Breast epithelium (tissue), 4 donors: ENCODE measurements around the gene RFPL3. TPM values are rescaled to one million over a fixed set of nuclear protein-coding genes. Genes with fewer than 3 reads are reported as not detected.

ENCODE experiments used
- DNase-seq, 2 donors: peaks; one replicate each; pipeline ENCODE4 v3.0.0-alpha.2; 2019; ENCODE audit warnings: low spot score in 2 of 2
- H3K27ac ChIP-seq, 2 donors: fragments of 200-600 bp; sonication (generic) in 1 of 2; one replicate each; pipeline ENCODE4 v1.5.1; 2016 to 2019; ENCODE audit warnings: mild to moderate bottlenecking in 1 of 2
- H3K27me3 ChIP-seq, 2 donors: fragments of 200-600 bp; sonication (generic) in 1 of 2; one replicate each; pipeline versions ENCODE4 v1.5.1 to v1.6.0; 2017 to 2019; ENCODE audit warnings: control low read depth in 1 of 2, mild to moderate bottlenecking in 1 of 2
- H3K36me3 ChIP-seq: fragments of 200-600 bp; one replicate; pipeline ENCODE4 v1.5.1; 2019
- H3K4me1 ChIP-seq, 2 donors: fragments of 200-600 bp; sonication (generic); one replicate each; pipeline ENCODE4 v1.5.1; 2016 to 2019; ENCODE audit warnings: control low read depth in 1 of 2
- H3K4me3 ChIP-seq, 3 donors: fragments of 200-600 bp; sonication (generic); 1 replicate in 2 of 3; 2 replicates in 1 of 3; pipeline ENCODE4 v1.5.1; 2016 to 2019; ENCODE audit warnings: mild to moderate bottlenecking in 3 of 3, moderate library complexity in 2 of 3
- H3K9me3 ChIP-seq, 2 donors: fragments of 200-600 bp; sonication (generic) in 1 of 2; one replicate each; pipeline ENCODE4 v1.5.1; 2016 to 2019; ENCODE audit warnings: control low read depth in 1 of 2
- POLR2A ChIP-seq: fragments of 450-650 bp; IDR thresholded peaks from one replicate; pipeline ENCODE4 v1.6.1; 2016; ENCODE audit warnings: antibody characterized with exemption, mild to moderate bottlenecking, moderate library complexity
- POLR2AphosphoS5 ChIP-seq, 3 donors: sonication (generic); formaldehyde crosslinking; IDR thresholded peaks; one replicate each; pipeline ENCODE4 v1.6.1; 2017; ENCODE audit warnings: antibody characterized with exemption in 3 of 3
- intact Hi-C: fragments of 100-400 bp; cut with DNase I; formaldehyde crosslinking; loops from one replicate; pipeline ENCODE4 v1.15.1; 2023; ENCODE audit warnings: low total_unique reads
- total RNA-seq, 3 donors: library from RNA; depleted of rRNA; stranded (reverse); fragments of >200 nt; gene quantifications; one replicate each; pipeline ENCODE4 v1.1.0, GENCODE V29; 2016
- TF ChIP-seq, protein P1 (sequence below), 3 donors: fragments of 450-650 bp; IDR thresholded peaks; one replicate each; pipeline ENCODE4 v1.5.1; 2016 to 2017; ENCODE audit warnings: antibody characterized with exemption in 3 of 3, mild to moderate bottlenecking in 3 of 3, moderate library complexity in 3 of 3

Gene RFPL3
- total RNA-seq, 3 donors from 2014 or later = not detected

GRCh38 chr22:32338757-32339156 lies 18.9 kb upstream of the RFPL3 start:
- no peak for DNase-seq
- intact Hi-C loops = no loop called here
- Histone ChIP-seq H3K27me3 (peaks cover 0 to 16% of the 10 kb centered on the region in 2 donors), H3K9me3 (no peaks in the 10 kb centered on the region), H3K27ac (no peak overlapping the region), H3K4me3 (no peak overlapping the region), H3K4me1 (no peaks in the 10 kb centered on the region), H3K36me3 (no peaks in the 10 kb centered on the region)
- no peak for TF ChIP-seq POLR2A
- no peak for TF ChIP-seq POLR2AphosphoS5 (IDR thresholded peaks at IDR 0.05)
- TF ChIP-seq, protein P1, sequence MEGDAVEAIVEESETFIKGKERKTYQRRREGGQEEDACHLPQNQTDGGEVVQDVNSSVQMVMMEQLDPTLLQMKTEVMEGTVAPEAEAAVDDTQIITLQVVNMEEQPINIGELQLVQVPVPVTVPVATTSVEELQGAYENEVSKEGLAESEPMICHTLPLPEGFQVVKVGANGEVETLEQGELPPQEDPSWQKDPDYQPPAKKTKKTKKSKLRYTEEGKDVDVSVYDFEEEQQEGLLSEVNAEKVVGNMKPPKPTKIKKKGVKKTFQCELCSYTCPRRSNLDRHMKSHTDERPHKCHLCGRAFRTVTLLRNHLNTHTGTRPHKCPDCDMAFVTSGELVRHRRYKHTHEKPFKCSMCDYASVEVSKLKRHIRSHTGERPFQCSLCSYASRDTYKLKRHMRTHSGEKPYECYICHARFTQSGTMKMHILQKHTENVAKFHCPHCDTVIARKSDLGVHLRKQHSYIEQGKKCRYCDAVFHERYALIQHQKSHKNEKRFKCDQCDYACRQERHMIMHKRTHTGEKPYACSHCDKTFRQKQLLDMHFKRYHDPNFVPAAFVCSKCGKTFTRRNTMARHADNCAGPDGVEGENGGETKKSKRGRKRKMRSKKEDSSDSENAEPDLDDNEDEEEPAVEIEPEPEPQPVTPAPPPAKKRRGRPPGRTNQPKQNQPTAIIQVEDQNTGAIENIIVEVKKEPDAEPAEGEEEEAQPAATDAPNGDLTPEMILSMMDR (IDR thresholded peaks at IDR 0.05) = no peak

- no peaks in the 10 kb centered on the region for H3K36me3 ChIP-seq
- H3K4me1 ChIP-seq = no peaks in the 10 kb centered on the region
- no peak for DNase-seq
Observed at GRCh38 chr22:32339190-32340012, 18.3 kb upstream of the RFPL3 start.

GRCh38 chr22:32340411-32340810 lies 17.3 kb upstream of the RFPL3 start:
- H3K9me3 ChIP-seq = no peaks in the 10 kb centered on the region
- no peak for DNase-seq
- intact Hi-C loops = loop anchor here (5.0 kb wide), 1 partner anchor 1852 kb away; no protein-coding TSS in a partner anchor
- peaks cover 0 to 16% of the 10 kb centered on the region in 2 donors for H3K27me3 ChIP-seq
- no peak for TF ChIP-seq POLR2AphosphoS5 (IDR thresholded peaks at IDR 0.05)
- no peak for TF ChIP-seq POLR2A
- TF ChIP-seq, protein P1 (IDR thresholded peaks at IDR 0.05) = no peak
- no peak overlapping the region for H3K27ac ChIP-seq
- no peaks in the 10 kb centered on the region for H3K4me1 ChIP-seq
- no peaks in the 10 kb centered on the region for H3K36me3 ChIP-seq
- H3K4me3 ChIP-seq = no peak overlapping the region

More at GRCh38 chr22:32339190-32340012, 18.3 kb upstream of the RFPL3 start:
- no peak for TF ChIP-seq POLR2A
- TF ChIP-seq, protein P1 (IDR thresholded peaks at IDR 0.05) = no peak
- no peak for TF ChIP-seq POLR2AphosphoS5 (IDR thresholded peaks at IDR 0.05)
- no peak overlapping the region for H3K27ac ChIP-seq
- peaks cover 0 to 16% of the 10 kb centered on the region in 2 donors for H3K27me3 ChIP-seq
- intact Hi-C loops = loop anchor here (5.0 kb wide), 1 partner anchor 1853 kb away; no protein-coding TSS in a partner anchor
- H3K9me3 ChIP-seq = no peaks in the 10 kb centered on the region
- no peak overlapping the region for H3K4me3 ChIP-seq

DNA sequence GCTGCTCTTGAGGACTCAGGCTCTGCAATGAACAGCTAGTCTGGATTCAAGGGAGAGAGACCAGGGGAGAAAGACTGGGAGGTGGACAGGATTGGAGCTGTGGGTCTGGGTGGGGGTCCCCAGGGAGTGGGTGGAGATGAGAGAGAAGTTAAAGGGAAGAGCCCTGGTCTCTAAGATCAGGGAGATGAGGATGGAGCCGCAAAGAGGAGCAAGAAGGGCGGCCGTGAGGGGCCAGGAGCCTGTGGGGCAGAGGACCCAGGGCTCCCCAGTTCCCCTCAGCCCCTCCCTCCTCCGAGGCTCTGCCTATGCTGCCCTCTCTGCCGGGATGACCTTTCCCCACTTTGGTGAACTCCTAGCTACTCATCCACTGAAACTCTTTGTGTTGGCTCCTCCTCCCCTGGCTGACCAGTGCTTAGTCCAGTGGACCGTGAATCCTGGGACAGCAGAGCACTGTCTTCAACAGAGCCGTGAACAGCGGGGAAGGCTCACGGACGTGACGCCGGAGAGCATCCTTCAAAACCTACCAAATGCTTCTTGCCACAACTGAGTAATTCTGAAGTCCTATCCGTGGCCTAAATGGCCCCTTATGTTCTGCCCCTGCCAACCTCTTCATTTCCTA lies 16.4 kb upstream of the RFPL3 start:
- TF ChIP-seq, protein P1 (IDR thresholded peaks at IDR 0.05) = no peak
- TF ChIP-seq POLR2AphosphoS5 (IDR thresholded peaks at IDR 0.05) = no peak
- intact Hi-C loops = loop anchor here (5.0 kb wide), 1 partner anchor 1851 kb away; no protein-coding TSS in a partner anchor
- Histone ChIP-seq H3K27me3 (peaks cover 0 to 16% of the 10 kb centered on the region in 2 donors), H3K4me3 (no peak overlapping the region), H3K36me3 (no peaks in the 10 kb centered on the region), H3K9me3 (no peaks in the 10 kb centered on the region), H3K4me1 (no peaks in the 10 kb centered on the region), H3K27ac (no peak overlapping the region)
- no peak for DNase-seq

DNA sequence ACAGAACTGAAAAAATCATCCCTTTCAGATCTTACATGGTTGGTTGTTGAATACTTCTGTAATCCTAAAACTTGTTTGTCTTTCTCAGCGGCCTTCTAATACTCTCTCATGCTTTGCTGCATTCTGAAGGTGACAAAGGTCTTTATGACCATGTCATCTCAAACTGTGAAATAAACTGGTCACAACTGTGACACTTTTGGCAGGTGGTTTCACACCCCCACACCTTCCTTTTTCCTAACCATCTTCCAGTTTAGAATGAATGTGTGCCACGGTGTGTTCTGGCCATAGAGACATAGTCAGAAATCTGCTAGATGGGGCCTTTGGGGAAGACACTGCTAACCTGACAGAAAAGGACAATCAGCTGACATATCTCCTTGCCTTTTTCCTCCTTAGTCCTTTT lies 14.7 kb upstream of the RFPL3 start:
- no peak overlapping the region for H3K27ac ChIP-seq
- H3K36me3 ChIP-seq = no peaks in the 10 kb centered on the region
- no peak overlapping the region for H3K4me3 ChIP-seq
- intact Hi-C loops = loop anchor here (5.0 kb wide), 1 partner anchor 1849 kb away; no protein-coding TSS in a partner anchor
- H3K4me1 ChIP-seq = no peaks in the 10 kb centered on the region
- no peak for TF ChIP-seq POLR2A
- peaks cover 0 to 16% of the 10 kb centered on the region in 2 donors for H3K27me3 ChIP-seq
- H3K9me3 ChIP-seq = no peaks in the 10 kb centered on the region
- DNase-seq = no peak
